Ascending aorta (tissue), 2 donors: ENCODE results near the gene TMTC2. TPM values are rescaled to one million over a fixed set of nuclear protein-coding genes. Genes with fewer than 3 reads are reported as not detected.

ENCODE experiments used
- DNase-seq, 2 donors: peaks; one replicate each; pipeline ENCODE4 v3.0.0-alpha.2; 2019; ENCODE audit warnings: low spot score in 2 of 2
- H3K27ac ChIP-seq, 2 donors: fragments of 200-600 bp; sonication (generic); one replicate each; pipeline ENCODE4 v1.5.1; 2016 to 2017; ENCODE audit warnings: mild to moderate bottlenecking in 1 of 2
- H3K27me3 ChIP-seq: fragments of 200-600 bp; sonication (generic); one replicate; pipeline ENCODE4 v1.5.1; 2017
- H3K36me3 ChIP-seq, 2 donors: fragments of 200-600 bp; sonication (generic); one replicate each; pipeline ENCODE4 v1.5.1; 2016
- H3K4me1 ChIP-seq, 2 donors: fragments of 200-600 bp; sonication (generic); one replicate each; pipeline ENCODE4 v1.5.1; 2016 to 2017; ENCODE audit warnings: mild to moderate bottlenecking in 1 of 2
- H3K4me3 ChIP-seq, 2 donors: fragments of 200-600 bp; sonication (generic); one replicate each; pipeline ENCODE4 v1.5.1; 2016 to 2017; ENCODE audit warnings: mild to moderate bottlenecking in 1 of 2
- H3K9me3 ChIP-seq, 2 donors: fragments of 200-600 bp; sonication (generic); one replicate each; pipeline ENCODE4 v1.5.1; 2016
- intact Hi-C: fragments of 100-400 bp; cut with DNase I; formaldehyde crosslinking; loops from one replicate; pipeline ENCODE4 v1.15.1; 2023
- total RNA-seq: library from RNA; depleted of rRNA; stranded (reverse); fragments of >200 nt; gene quantifications from one replicate; pipeline ENCODE4 v1.1.0, GENCODE V29; 2016
- TF ChIP-seq, protein P1 (sequence below), 3 experiments: fragments of 200-600 bp in 2 of 3; fragments of 450-650 bp in 1 of 3; sonication (generic) in 2 of 3; IDR thresholded peaks; one replicate each; pipeline ENCODE4 v1.5.1; 2016 to 2019; ENCODE audit warnings: antibody characterized with exemption in 3 of 3, mild to moderate bottlenecking in 1 of 3, moderate library complexity in 1 of 3

Gene TMTC2
- total RNA-seq, 1 donor from 2014 or later, result 6.8 TPM

DNA sequence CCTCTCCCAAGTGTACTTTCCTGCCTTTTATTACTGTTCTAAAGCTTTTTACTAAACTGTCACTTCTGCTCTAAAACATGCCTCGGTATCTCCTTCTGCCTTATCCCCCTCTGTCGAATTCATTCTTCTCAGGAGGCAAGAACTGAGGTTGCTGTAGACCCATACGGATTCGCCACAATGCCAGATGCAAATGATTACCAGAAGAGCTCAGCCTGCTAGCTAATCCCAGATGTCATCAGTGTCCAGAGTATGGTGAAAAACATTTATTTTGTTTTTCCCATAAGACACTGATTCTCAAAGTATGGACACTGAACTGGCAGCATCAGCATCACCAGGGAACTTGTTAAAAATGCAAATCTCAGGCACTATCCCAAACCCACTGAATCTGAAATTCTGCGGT, 359.3 kb downstream of the TMTC2 start:
- no peak for DNase-seq
- Histone ChIP-seq H3K27ac (no peak overlapping the region), H3K36me3 (no peaks in the 10 kb centered on the region), H3K9me3 (no peaks in the 10 kb centered on the region), H3K4me3 (no peak overlapping the region), H3K27me3 (no peaks in the 10 kb centered on the region), H3K4me1 (no peaks in the 10 kb centered on the region)
- intact Hi-C loops, result no loop called here
- TF ChIP-seq, protein P1, sequence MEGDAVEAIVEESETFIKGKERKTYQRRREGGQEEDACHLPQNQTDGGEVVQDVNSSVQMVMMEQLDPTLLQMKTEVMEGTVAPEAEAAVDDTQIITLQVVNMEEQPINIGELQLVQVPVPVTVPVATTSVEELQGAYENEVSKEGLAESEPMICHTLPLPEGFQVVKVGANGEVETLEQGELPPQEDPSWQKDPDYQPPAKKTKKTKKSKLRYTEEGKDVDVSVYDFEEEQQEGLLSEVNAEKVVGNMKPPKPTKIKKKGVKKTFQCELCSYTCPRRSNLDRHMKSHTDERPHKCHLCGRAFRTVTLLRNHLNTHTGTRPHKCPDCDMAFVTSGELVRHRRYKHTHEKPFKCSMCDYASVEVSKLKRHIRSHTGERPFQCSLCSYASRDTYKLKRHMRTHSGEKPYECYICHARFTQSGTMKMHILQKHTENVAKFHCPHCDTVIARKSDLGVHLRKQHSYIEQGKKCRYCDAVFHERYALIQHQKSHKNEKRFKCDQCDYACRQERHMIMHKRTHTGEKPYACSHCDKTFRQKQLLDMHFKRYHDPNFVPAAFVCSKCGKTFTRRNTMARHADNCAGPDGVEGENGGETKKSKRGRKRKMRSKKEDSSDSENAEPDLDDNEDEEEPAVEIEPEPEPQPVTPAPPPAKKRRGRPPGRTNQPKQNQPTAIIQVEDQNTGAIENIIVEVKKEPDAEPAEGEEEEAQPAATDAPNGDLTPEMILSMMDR (IDR thresholded peaks at IDR 0.05), result no peak

DNA sequence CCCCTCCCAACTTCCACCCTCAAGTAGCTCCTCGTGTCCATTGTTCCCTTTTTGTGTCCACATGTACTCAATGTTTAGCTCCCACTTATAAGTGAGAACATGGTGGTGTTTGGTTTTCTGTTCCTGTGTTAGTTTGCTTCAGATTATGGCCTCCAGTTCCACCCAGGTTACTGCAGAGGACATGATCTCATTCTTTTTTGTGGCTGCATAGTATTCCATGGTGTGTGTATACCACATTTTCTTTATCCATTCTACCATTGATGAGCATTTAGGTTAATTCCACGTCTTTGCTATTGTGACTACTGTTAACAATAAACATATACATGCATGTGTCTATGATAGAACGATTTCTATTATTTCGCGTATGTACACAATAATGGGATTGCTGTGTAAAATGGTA, 362.6 kb downstream of the TMTC2 start:
- no peak overlapping the region for H3K27ac ChIP-seq
- intact Hi-C loops, result no loop called here
- no peak overlapping the region for H3K4me3 ChIP-seq
- no peak for DNase-seq
- no peaks in the 10 kb centered on the region for H3K36me3 ChIP-seq
- no peaks in the 10 kb centered on the region for H3K27me3 ChIP-seq
- no peaks in the 10 kb centered on the region for H3K4me1 ChIP-seq
- TF ChIP-seq, protein P1 (IDR thresholded peaks at IDR 0.05), result no peak
- no peaks in the 10 kb centered on the region for H3K9me3 ChIP-seq

GRCh38 chr12:83052890-83053541, 366.3 kb downstream of the TMTC2 start:
- TF ChIP-seq, protein P1 (IDR thresholded peaks at IDR 0.05), result no peak
- H3K27me3 ChIP-seq, result no peaks in the 10 kb centered on the region
- no peak overlapping the region for H3K4me3 ChIP-seq
- DNase-seq, result no peak
- no peaks in the 10 kb centered on the region for H3K9me3 ChIP-seq
- H3K4me1 ChIP-seq, result no peaks in the 10 kb centered on the region
- intact Hi-C loops, result no loop called here
- H3K27ac ChIP-seq, result no peak overlapping the region
- H3K36me3 ChIP-seq, result no peaks in the 10 kb centered on the region

DNA sequence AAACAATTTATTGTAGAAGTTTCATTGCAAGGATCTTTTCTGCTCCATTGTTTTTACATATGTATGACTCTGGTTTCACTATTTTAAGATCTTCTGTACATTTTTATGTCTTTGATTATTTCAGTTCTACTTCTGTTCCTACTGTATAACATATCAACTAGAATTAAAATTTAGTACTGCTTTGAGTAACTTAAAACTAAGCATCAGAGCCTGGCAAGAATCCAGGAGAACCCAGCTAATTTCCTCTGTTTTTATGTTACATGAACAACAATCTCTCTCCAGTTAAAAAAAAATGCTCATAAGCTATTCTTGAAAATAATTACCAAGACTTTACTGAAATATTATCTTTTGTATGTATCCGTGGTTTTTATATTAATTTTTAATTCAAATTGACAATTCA, 370.7 kb downstream of the TMTC2 start:
- H3K4me3 ChIP-seq, result no peak overlapping the region
- H3K27me3 ChIP-seq, result no peaks in the 10 kb centered on the region
- no peaks in the 10 kb centered on the region for H3K9me3 ChIP-seq
- no peak for DNase-seq
- intact Hi-C loops, result no loop called here
- TF ChIP-seq, protein P1 (IDR thresholded peaks at IDR 0.05), result no peak
- no peaks in the 10 kb centered on the region for H3K4me1 ChIP-seq
- H3K27ac ChIP-seq, result no peak overlapping the region
- no peaks in the 10 kb centered on the region for H3K36me3 ChIP-seq

DNA sequence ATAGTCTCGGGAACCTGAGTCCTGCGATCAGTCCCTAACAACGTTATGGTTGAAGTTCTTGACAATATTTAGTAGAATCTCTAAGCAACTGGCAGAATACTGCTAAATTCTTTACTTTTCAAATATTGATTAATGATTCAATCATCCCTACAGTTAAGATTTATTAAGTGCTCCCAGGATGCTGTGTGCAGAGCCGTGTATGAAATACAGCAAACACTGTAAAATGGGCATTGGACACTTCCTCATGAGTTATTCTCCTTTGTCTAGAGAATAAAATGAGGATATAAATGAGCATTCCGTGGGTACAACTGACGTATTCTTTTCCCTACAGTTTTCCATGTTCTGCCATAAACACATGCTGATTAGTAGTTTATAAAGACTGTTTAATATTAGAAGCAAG, 372.4 kb downstream of the TMTC2 start:
- no peaks in the 10 kb centered on the region for H3K27me3 ChIP-seq
- H3K4me3 ChIP-seq, result no peak overlapping the region
- no peaks in the 10 kb centered on the region for H3K9me3 ChIP-seq
- no peak overlapping the region for H3K27ac ChIP-seq
- DNase-seq, result no peak
- no peaks in the 10 kb centered on the region for H3K36me3 ChIP-seq
- intact Hi-C loops, result no loop called here
- TF ChIP-seq, protein P1 (IDR thresholded peaks at IDR 0.05), result no peak
- H3K4me1 ChIP-seq, result no peaks in the 10 kb centered on the region

DNA sequence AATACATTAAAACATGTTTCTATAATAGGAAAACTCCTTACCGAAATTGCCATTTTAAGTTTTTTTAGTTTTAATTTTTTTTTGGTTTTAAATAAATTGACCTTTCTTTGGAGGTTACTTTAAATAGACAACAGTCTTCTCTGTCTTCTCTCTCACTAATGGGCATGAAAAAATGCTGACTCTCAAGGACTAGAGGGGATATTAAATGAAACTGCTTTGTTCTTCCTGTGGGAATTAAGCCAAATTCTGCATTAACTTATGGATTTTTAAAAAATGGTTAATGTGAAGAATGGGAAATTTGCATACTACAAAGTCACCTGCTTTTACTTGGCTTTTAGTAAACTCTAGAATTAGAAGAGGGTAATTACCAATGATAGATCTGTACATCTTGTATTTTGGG, 378.9 kb downstream of the TMTC2 start:
- H3K27me3 ChIP-seq, result no peaks in the 10 kb centered on the region
- no peak overlapping the region for H3K4me3 ChIP-seq
- H3K4me1 ChIP-seq, result no peaks in the 10 kb centered on the region
- no peak for DNase-seq
- no peaks in the 10 kb centered on the region for H3K36me3 ChIP-seq
- H3K9me3 ChIP-seq, result no peaks in the 10 kb centered on the region
- TF ChIP-seq, protein P1 (IDR thresholded peaks at IDR 0.05), result no peak
- H3K27ac ChIP-seq, result no peak overlapping the region
- intact Hi-C loops, result no loop called here
